HepG2 (cell line): Measurements from ENCODE around the gene CBL. TPM values are rescaled to one million over a fixed set of nuclear protein-coding genes. Genes with fewer than 3 reads are reported as not detected.
A peak's percentile ranks its signal among the peaks of the same experiment; 100 is the strongest.

Source experiments
- ATAC-seq: fragments of 200-7000 bp; cut with Tn5 transposase; 3 replicates; pipeline ENCODE4 v1.9.1; 2020; ENCODE audit warnings: mild to moderate bottlenecking, moderate library complexity
- BruUV-seq: library from RNA; stranded (reverse); fragments of 400-500 nt; replicated peaks from 2 replicates; lab custom pipeline; 2021; lab: Mats Ljungman, UMichigan
- CTCF ChIA-PET: fragments of 300-600 bp; formaldehyde crosslinking; extraction: SDS; loops from one replicate; lab custom pipeline; 2021; ENCODE audit warnings: low total read pairs, inconsistent platforms, low intra/inter-chr PET ratio; lab: Yijun Ruan, JAX
- POLR2A ChIA-PET: fragments of 350-600 bp; sonication (Branson Sonifier 250); formaldehyde crosslinking; loops from one replicate; lab custom pipeline; 2020; ENCODE audit warnings: antibody characterized with exemption, inconsistent platforms; lab: Yijun Ruan, JAX
- DNase-seq: peaks from one replicate; pipeline ENCODE4 v3.0.0-alpha.2; 2015; ENCODE audit warnings: low spot score
- FAIRE-seq: peaks from 3 replicates; lab custom pipeline; 2011; peaks lifted over from hg19 to GRCh38; lab: Jason Lieb, UNC
- H2AFZ ChIP-seq: one replicate; pipeline ENCODE4 v1.6.1; 2011; ENCODE audit warnings: low read length, inconsistent platforms
- H3K27ac ChIP-seq: fragments of 300-600 bp; 3 replicates; pipeline ENCODE4 v1.8.0; 2011; ENCODE audit warnings: mixed run types, mild to moderate bottlenecking, mixed read lengths, low read length, inconsistent platforms; ENCODE audit not compliant: insufficient read depth; ENCODE audit errors: extremely low read length
- H3K27me3 ChIP-seq, 2 experiments: fragments of 200-600 bp in 1 of 2; 2 replicates in 1 of 2; 3 replicates in 1 of 2; pipeline versions ENCODE4 v1.6.0 to v1.8.0; 2011; ENCODE audit warnings: low read length in 2 of 2, mild to moderate bottlenecking in 2 of 2, moderate library complexity in 2 of 2, inconsistent platforms in 1 of 2; ENCODE audit not compliant: insufficient read depth in 2 of 2, control insufficient read depth in 1 of 2
- H3K36me3 ChIP-seq, 2 experiments: fragments of 200-600 bp in 1 of 2; replicated peaks in 1 of 2; 2 replicates in 1 of 2; 3 replicates in 1 of 2; pipeline versions ENCODE4 v1.5.1 to v1.8.0; 2011; ENCODE audit warnings: low read length in 2 of 2, inconsistent platforms in 1 of 2; ENCODE audit not compliant: insufficient read depth in 2 of 2, control insufficient read depth in 1 of 2
- H3K4me1 ChIP-seq: 2 replicates; pipeline ENCODE4 v1.5.1; 2012; ENCODE audit warnings: low read length, inconsistent platforms; ENCODE audit not compliant: insufficient read depth
- H3K4me2 ChIP-seq: 2 replicates; pipeline ENCODE4 v1.6.0; 2011; ENCODE audit warnings: low read depth, low read length, inconsistent platforms
- H3K4me3 ChIP-seq, 3 experiments: fragments of 200-600 bp in 1 of 3; sonication (generic), shearing (Covaris generic) in 1 of 3; replicated peaks in 1 of 3; 2 replicates each; pipeline ENCODE4 v1.5.1; 2011 to 2016; ENCODE audit warnings: low read length in 3 of 3, inconsistent platforms in 2 of 3, low read depth in 2 of 3, mild to moderate bottlenecking in 2 of 3, control low read depth in 1 of 3, mixed read lengths in 1 of 3; ENCODE audit not compliant: insufficient read depth in 1 of 3
- H3K79me2 ChIP-seq: one replicate; pipeline ENCODE4 v1.6.1; 2011; ENCODE audit warnings: low read length, inconsistent platforms; ENCODE audit not compliant: insufficient read depth
- H3K9ac ChIP-seq: 2 replicates; pipeline ENCODE4 v1.6.0; 2011; ENCODE audit warnings: mild to moderate bottlenecking, low read depth, low read length, inconsistent platforms; ENCODE audit not compliant: insufficient read depth
- H3K9me3 ChIP-seq: 2 replicates; pipeline ENCODE4 v1.5.1; 2012; ENCODE audit warnings: mild to moderate bottlenecking, low read length
- H4K20me1 ChIP-seq: 2 replicates; pipeline ENCODE4 v1.6.0; 2011; ENCODE audit warnings: inconsistent platforms, mild to moderate bottlenecking, low read length, moderate library complexity; ENCODE audit not compliant: insufficient read depth
- CEBPB ChIP-seq: IDR thresholded peaks from 2 replicates; pipeline ENCODE4 v1.6.1; 2011; ENCODE audit warnings: low read depth, low read length, improper control_type of control experiment, borderline replicate concordance
- KDM4B ChIP-seq: sonication (generic); formaldehyde crosslinking; IDR thresholded peaks from 2 replicates; pipeline ENCODE4 v1.4.0; 2020; ENCODE audit warnings: missing genetic modification reagents
- ZNF784 ChIP-seq: sonication (generic); formaldehyde crosslinking; IDR thresholded peaks from 2 replicates; pipeline ENCODE4 v1.5.1; 2020; ENCODE audit warnings: missing genetic modification reagents, mild to moderate bottlenecking, borderline replicate concordance
- WGBS: methylation state at CpG from one replicate; pipeline ENCODE4 v1.1.6; 2017; ENCODE audit warnings: low lambda C conversion rate; 5-methylcytosine and 5-hydroxymethylcytosine counted together
- in situ Hi-C: cut with HindIII; loops from 2 replicates; pipeline ENCODE4 v1.10.0; 2017; ENCODE audit warnings: low pct_unique_long_range_greater_than_20kb; ENCODE audit not compliant: extremely low pct_ligation_motif_present
- intact Hi-C: fragments of 100-400 bp; cut with micrococcal nuclease; formaldehyde crosslinking; loops from one replicate; pipeline ENCODE4 v1.10.0; 2022; ENCODE audit not compliant: unreplicated experiment
- polyA plus RNA-seq, 8 experiments: library from polyadenylated mRNA; depleted of rRNA in 3 of 8; stranded (reverse) in 7 of 8; unstranded in 1 of 8; fragments of >200 nt; fragmentation: Illumina TruSeq in 4 of 8; extraction: Trizol in 4 of 8; gene quantifications; 2 replicates each; pipeline versions ENCODE4 v1.2.1 to v1.2.3, GENCODE V29; 2011 to 2016; ENCODE audit warnings: low read depth in 4 of 8, missing spikeins in 1 of 8, mixed read lengths in 1 of 8; ENCODE audit not compliant: insufficient read depth in 1 of 8
- total RNA-seq, 5 experiments: library from RNA; depleted of rRNA; stranded (reverse); fragments of >200 nt; fragmentation: Illumina TruSeq; extraction: Trizol; gene quantifications; 2 replicates each; pipeline ENCODE4 v1.2.3, GENCODE V29; 2016; ENCODE audit warnings: low read depth in 1 of 5

The CBL gene
- total and polyA plus RNA-seq, 2 of the 13 experiments (the other 11 are each of a cell fraction or from before 2014, with no cell fraction given) = 6.6 to 7.4 TPM

GRCh38 chr11:119300198-119300964, 94.2 kb downstream of the CBL start (continued):
- TF ChIP-seq ZNF784 (CRISPR knock-in tag) = no peak

GRCh38 chr11:119303227-119303718, 97.1 kb downstream of the CBL start:
- no peak for DNase-seq
- FAIRE-seq = no peak
- ATAC-seq = no peak
- H3K36me3 ChIP-seq = peaks cover 14 to 29% of the 10 kb centered on the region in 2 experiments
- in situ Hi-C loops = no loop called here
- TF ChIP-seq CEBPB (peak; percentile 31; the same call in 1 of the 2 replicates), KDM4B (CRISPR knock-in tag) (no peak)
- no peak overlapping the region for H3K27ac ChIP-seq
- no peak overlapping the region for H2AFZ ChIP-seq
- no peaks in the 10 kb centered on the region for H3K27me3 ChIP-seq
- CTCF ChIA-PET = no interaction called here
- no peak overlapping the region for H3K9ac ChIP-seq
- no peaks in the 10 kb centered on the region for H4K20me1 ChIP-seq
- H3K4me3 ChIP-seq = no peak overlapping the region
- H3K4me1 ChIP-seq = peaks cover 22% of the 10 kb centered on the region
- H3K79me2 ChIP-seq = no peaks in the 10 kb centered on the region
- intact Hi-C loops = no loop called here
- WGBS = 94% methylated on average over 5 of the region's 5 CpGs
- POLR2A ChIA-PET = interaction anchor here (1.5 kb wide), 1 partner anchor 14 kb away, joined by 4 read pairs; the partner anchor contains the start of gene MCAM
- no peaks in the 10 kb centered on the region for H3K9me3 ChIP-seq
- H3K4me2 ChIP-seq = no peak overlapping the region
- BruUV-seq = no TSS peak
